ENCODE measurements around the gene ZCCHC10.
"Not testable (repeated sequence)": the region's sequence is repeated elsewhere in the genome, so short reads cannot be mapped to it uniquely, and the experiment has no call there.

DNA sequence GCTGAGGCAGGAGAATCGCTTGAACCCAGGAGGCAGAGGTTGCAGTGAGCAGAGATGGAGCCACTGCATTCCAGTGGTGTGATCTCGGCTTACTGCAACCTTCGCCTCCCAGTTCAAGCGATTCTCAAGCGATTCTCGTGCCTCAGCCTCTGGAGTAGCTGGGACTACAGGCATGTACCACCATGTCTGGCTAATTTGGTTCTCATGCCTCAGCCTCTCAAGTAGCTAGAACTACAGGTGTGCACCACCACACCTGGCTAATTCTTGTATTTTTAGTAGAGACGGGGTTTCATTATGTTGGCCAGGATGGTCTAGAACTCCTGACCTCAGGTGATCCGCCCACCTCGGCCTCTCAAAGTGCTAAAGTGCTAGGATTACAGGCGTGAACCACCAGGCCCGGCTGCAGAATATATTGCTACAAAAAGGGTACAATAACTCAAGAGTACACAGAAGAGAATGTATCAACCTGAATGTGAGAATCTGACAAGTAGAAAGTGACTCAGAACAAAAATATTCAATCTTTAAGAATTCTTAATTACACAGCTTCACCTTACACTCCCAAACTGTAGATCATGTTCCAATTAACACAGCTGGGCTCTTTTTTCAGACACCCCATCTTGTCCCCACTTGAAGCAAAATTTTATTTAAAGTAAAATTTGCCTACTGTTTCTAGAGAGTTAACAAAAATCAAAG is 65.1 kb downstream of the ZCCHC10 start:
- TF ChIP-seq, protein P1, sequence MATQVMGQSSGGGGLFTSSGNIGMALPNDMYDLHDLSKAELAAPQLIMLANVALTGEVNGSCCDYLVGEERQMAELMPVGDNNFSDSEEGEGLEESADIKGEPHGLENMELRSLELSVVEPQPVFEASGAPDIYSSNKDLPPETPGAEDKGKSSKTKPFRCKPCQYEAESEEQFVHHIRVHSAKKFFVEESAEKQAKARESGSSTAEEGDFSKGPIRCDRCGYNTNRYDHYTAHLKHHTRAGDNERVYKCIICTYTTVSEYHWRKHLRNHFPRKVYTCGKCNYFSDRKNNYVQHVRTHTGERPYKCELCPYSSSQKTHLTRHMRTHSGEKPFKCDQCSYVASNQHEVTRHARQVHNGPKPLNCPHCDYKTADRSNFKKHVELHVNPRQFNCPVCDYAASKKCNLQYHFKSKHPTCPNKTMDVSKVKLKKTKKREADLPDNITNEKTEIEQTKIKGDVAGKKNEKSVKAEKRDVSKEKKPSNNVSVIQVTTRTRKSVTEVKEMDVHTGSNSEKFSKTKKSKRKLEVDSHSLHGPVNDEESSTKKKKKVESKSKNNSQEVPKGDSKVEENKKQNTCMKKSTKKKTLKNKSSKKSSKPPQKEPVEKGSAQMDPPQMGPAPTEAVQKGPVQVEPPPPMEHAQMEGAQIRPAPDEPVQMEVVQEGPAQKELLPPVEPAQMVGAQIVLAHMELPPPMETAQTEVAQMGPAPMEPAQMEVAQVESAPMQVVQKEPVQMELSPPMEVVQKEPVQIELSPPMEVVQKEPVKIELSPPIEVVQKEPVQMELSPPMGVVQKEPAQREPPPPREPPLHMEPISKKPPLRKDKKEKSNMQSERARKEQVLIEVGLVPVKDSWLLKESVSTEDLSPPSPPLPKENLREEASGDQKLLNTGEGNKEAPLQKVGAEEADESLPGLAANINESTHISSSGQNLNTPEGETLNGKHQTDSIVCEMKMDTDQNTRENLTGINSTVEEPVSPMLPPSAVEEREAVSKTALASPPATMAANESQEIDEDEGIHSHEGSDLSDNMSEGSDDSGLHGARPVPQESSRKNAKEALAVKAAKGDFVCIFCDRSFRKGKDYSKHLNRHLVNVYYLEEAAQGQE (IDR thresholded peaks at IDR 0.05) = not testable (repeated sequence)
- TF ChIP-seq, protein P2, sequence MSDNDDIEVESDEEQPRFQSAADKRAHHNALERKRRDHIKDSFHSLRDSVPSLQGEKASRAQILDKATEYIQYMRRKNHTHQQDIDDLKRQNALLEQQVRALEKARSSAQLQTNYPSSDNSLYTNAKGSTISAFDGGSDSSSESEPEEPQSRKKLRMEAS (IDR thresholded peaks at IDR 0.05) = not testable (repeated sequence)
- TF ChIP-seq, protein P3, sequence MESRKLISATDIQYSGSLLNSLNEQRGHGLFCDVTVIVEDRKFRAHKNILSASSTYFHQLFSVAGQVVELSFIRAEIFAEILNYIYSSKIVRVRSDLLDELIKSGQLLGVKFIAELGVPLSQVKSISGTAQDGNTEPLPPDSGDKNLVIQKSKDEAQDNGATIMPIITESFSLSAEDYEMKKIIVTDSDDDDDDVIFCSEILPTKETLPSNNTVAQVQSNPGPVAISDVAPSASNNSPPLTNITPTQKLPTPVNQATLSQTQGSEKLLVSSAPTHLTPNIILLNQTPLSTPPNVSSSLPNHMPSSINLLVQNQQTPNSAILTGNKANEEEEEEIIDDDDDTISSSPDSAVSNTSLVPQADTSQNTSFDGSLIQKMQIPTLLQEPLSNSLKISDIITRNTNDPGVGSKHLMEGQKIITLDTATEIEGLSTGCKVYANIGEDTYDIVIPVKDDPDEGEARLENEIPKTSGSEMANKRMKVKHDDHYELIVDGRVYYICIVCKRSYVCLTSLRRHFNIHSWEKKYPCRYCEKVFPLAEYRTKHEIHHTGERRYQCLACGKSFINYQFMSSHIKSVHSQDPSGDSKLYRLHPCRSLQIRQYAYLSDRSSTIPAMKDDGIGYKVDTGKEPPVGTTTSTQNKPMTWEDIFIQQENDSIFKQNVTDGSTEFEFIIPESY (IDR thresholded peaks at IDR 0.05) = not testable (repeated sequence)
- TF ChIP-seq, protein P4, sequence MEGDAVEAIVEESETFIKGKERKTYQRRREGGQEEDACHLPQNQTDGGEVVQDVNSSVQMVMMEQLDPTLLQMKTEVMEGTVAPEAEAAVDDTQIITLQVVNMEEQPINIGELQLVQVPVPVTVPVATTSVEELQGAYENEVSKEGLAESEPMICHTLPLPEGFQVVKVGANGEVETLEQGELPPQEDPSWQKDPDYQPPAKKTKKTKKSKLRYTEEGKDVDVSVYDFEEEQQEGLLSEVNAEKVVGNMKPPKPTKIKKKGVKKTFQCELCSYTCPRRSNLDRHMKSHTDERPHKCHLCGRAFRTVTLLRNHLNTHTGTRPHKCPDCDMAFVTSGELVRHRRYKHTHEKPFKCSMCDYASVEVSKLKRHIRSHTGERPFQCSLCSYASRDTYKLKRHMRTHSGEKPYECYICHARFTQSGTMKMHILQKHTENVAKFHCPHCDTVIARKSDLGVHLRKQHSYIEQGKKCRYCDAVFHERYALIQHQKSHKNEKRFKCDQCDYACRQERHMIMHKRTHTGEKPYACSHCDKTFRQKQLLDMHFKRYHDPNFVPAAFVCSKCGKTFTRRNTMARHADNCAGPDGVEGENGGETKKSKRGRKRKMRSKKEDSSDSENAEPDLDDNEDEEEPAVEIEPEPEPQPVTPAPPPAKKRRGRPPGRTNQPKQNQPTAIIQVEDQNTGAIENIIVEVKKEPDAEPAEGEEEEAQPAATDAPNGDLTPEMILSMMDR (IDR thresholded peaks at IDR 0.05; ENCODE audit: low read depth, low read length, missing input control) = not testable (repeated sequence)
- not testable (repeated sequence) for TF ChIP-seq RAD21 (IDR thresholded peaks at IDR 0.05); GABPA (IDR thresholded peaks at IDR 0.05 in 1 of 2, conservative IDR thresholded peaks at IDR 0.05 in 1 of 2); JUND (IDR thresholded peaks at IDR 0.05)

Measured in liver (tissue), 3 donors.